ENCODE data around the gene DRD3. TPM values are rescaled to one million over a fixed set of nuclear protein-coding genes. Genes with fewer than 3 reads are reported as not detected.

DRD3 gene
- total and polyA plus RNA-seq, 7 donors = not detected

DNA sequence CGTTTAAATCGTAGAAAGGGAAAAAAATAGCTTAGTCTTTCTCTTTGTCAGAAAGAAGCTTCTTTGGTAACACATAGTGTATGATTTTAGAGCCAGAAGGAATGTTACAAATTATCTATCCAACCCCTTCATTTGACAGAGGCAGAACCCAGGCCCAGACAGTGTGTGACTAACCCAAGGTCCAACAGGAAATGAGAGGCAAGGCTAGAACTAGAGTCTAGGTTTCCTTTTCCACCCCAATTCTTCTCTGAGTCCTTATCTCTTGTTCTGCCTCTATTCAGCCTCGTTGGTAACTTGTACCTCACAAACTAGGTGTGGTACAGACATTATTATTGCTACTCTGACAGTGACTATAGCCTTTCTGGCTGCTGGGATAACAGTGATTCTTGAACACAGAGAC, 83.1 kb downstream of the DRD3 start:
- no peak for DNase-seq
- no peaks in the 10 kb centered on the region for H3K36me3 ChIP-seq
- H3K4me3 ChIP-seq = no peak overlapping the region
- H3K27ac ChIP-seq = no peak overlapping the region
- no peaks in the 10 kb centered on the region for H3K4me1 ChIP-seq
- intact Hi-C loops (cut with DNase I) = no loop called here
- 63 to 71% methylated on average over 3 of the region's 3 CpGs for WGBS, 2 donors
- TF ChIP-seq, protein P1, sequence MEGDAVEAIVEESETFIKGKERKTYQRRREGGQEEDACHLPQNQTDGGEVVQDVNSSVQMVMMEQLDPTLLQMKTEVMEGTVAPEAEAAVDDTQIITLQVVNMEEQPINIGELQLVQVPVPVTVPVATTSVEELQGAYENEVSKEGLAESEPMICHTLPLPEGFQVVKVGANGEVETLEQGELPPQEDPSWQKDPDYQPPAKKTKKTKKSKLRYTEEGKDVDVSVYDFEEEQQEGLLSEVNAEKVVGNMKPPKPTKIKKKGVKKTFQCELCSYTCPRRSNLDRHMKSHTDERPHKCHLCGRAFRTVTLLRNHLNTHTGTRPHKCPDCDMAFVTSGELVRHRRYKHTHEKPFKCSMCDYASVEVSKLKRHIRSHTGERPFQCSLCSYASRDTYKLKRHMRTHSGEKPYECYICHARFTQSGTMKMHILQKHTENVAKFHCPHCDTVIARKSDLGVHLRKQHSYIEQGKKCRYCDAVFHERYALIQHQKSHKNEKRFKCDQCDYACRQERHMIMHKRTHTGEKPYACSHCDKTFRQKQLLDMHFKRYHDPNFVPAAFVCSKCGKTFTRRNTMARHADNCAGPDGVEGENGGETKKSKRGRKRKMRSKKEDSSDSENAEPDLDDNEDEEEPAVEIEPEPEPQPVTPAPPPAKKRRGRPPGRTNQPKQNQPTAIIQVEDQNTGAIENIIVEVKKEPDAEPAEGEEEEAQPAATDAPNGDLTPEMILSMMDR (IDR thresholded peaks at IDR 0.05) = no peak
- no peak for TF ChIP-seq POLR2AphosphoS5 (IDR thresholded peaks at IDR 0.05)
- TF ChIP-seq EP300 (IDR thresholded peaks at IDR 0.05) = no peak
- no peak for TF ChIP-seq POLR2A (IDR thresholded peaks at IDR 0.05)
- no peaks in the 10 kb centered on the region for H3K27me3 ChIP-seq
- H3K9me3 ChIP-seq = no peaks in the 10 kb centered on the region

DNA sequence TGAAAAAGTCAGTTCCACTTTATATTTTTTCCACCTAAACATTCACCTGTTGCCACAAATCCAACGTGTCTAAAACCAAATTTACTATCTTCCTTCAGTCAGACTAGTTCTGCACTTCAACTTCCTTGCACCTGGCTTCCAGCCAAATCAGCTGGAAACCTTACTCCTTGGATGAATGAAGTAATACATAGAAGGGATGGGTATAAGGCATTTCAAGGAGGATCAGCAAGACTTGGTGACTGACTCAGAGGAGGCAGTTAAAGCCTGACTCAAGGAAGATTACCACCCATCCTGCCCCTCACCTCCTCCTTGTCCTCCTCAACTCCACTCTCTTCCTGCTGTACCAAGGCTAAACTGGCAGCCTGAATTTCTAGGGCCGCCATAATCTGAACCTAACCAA, 85.3 kb downstream of the DRD3 start:
- DNase-seq = peak; percentile 63
- intact Hi-C loops (cut with DNase I) = no loop called here
- Histone ChIP-seq H3K27me3 (no peaks in the 10 kb centered on the region), H3K27ac (no peak overlapping the region), H3K4me1 (no peaks in the 10 kb centered on the region), H3K36me3 (no peaks in the 10 kb centered on the region), H3K4me3 (no peak overlapping the region), H3K9me3 (no peaks in the 10 kb centered on the region)
- TF ChIP-seq EP300 (IDR thresholded peaks at IDR 0.05) = no peak
- no peak for TF ChIP-seq POLR2AphosphoS5 (IDR thresholded peaks at IDR 0.05)
- no peak for TF ChIP-seq POLR2A (IDR thresholded peaks at IDR 0.05)
- TF ChIP-seq, protein P1 (IDR thresholded peaks at IDR 0.05) = no peak
- 44 to 54% methylated on average over 2 of the region's 2 CpGs for WGBS, 2 donors

DNA sequence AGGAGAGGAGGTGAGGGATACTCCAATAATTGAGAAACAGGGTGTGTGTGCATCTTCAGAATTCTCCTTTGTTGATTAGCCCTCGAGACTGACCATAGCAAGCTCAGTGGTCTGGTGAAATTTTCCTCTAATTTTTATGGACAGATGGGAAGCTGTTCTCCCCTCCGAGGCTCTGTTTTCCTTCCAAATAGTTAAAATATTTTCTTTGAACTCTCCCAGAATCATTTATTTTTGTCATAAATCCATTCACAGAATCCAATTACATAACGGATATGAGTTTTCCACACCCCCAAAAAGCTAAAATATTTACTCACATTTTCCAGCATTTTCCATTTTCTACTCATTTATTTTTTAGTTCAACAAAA, 85.9 kb downstream of the DRD3 start:
- intact Hi-C loops (cut with DNase I) = no loop called here
- 32 to 62% methylated on average over 3 of the region's 3 CpGs for WGBS, 2 donors
- no peak for DNase-seq
- Histone ChIP-seq H3K4me1 (no peaks in the 10 kb centered on the region), H3K36me3 (peaks cover 0 to 2% (median 0%) of the 10 kb centered on the region in 4 donors), H3K27me3 (no peaks in the 10 kb centered on the region), H3K27ac (peak overlapping the region in 1 of 4 donors; percentile 29), H3K9me3 (no peaks in the 10 kb centered on the region), H3K4me3 (no peak overlapping the region)
- TF ChIP-seq, protein P1 (IDR thresholded peaks at IDR 0.05) = no peak
- TF ChIP-seq POLR2AphosphoS5 (IDR thresholded peaks at IDR 0.05) = no peak
- TF ChIP-seq POLR2A (IDR thresholded peaks at IDR 0.05) = no peak
- no peak for TF ChIP-seq EP300 (IDR thresholded peaks at IDR 0.05)

DNA sequence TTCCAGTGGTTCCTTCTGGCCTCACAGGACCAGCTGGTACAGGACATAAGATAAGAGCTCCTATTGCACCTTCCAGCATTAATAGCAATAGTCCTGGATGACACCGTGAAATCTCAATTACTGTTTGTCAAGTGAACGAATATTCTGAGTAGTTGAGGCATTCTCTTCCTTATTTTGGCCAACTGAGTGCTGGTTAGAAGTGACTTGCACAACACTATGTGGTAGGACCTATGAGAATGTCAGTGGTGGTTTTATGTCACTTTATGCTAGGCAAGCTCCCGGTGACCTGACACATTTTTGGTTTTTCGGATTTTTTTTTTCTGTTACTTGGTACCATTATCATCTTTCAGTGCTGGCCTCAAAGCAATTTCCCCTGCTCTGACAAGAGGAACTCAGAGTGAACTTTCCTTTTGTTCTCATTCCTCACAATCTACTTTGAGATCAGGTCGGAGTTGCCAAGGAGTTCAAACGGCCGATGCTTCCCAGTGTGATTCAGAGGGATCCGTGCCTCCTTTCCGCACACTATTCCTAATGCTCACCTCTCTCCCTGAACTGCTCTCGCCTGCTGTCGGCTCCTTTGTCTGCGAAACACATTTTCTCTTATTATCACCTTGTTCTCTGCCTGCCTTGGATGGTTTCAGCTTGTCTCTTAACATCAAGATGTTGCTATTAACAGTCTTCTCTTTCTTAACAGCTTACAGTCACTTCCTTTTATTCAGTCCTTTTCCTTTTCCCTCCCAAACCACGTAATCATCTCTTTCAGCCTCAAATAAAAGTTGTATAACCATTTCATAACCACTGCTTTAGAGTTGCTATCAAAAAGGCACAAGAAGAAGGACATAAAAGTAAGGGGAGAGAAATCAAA, 86.5 kb downstream of the DRD3 start:
- peak overlapping the region in 1 of 4 donors; percentile 29 for H3K27ac ChIP-seq
- H3K4me3 ChIP-seq = no peak overlapping the region

More for the DNA sequence above, 86.5 kb downstream of the DRD3 start:
- intact Hi-C loops (cut with DNase I) = no loop called here
- DNase-seq = no peak
- WGBS, 2 donors = 51 to 64% methylated on average over 13 of the region's 13 CpGs
- no peak for TF ChIP-seq POLR2A (IDR thresholded peaks at IDR 0.05)
- no peak for TF ChIP-seq EP300 (IDR thresholded peaks at IDR 0.05)
- TF ChIP-seq, protein P1 (IDR thresholded peaks at IDR 0.05) = no peak
- TF ChIP-seq POLR2AphosphoS5 (IDR thresholded peaks at IDR 0.05) = no peak
- peaks cover 0 to 8% (median 2%) of the 10 kb centered on the region in 4 donors for H3K36me3 ChIP-seq
- no peaks in the 10 kb centered on the region for H3K4me1 ChIP-seq
- H3K27me3 ChIP-seq = no peaks in the 10 kb centered on the region
- H3K9me3 ChIP-seq = no peaks in the 10 kb centered on the region
